Activated T-helper 2 cell treated with anti-CD3 and anti-CD28 coated beads, Interferon-gamma antibody, Interleukin-2, Interleukin-4, amounts not matched to agents 10 μg/mL and 5 μg/mL and 100 μg/mL, durations not matched to agents 14 hours and 24 hours and 36 hours (primary cell): ENCODE measurements around the gene TLK1. TPM values are rescaled to one million over a fixed set of nuclear protein-coding genes. Genes with fewer than 3 reads are reported as not detected.
A peak's percentile ranks its signal among the peaks of the same experiment; 100 is the strongest.

Source experiments
- DNase-seq: peaks from one replicate; pipeline ENCODE4 v3.0.0; 2021; ENCODE audit warnings: low spot score
- H3K27ac Mint-ChIP-seq: one replicate; pipeline ENCODE4 v1.8.0; 2021; ENCODE audit warnings: mixed read lengths
- H3K27me3 Mint-ChIP-seq: one replicate; pipeline ENCODE4 v1.8.0; 2021; ENCODE audit warnings: low read depth, mixed read lengths
- H3K36me3 Mint-ChIP-seq: one replicate; pipeline ENCODE4 v1.8.0; 2021; ENCODE audit warnings: low read depth, mixed read lengths
- H3K4me1 Mint-ChIP-seq: one replicate; pipeline ENCODE4 v1.8.0; 2021; ENCODE audit warnings: low read depth, mixed read lengths
- H3K4me3 Mint-ChIP-seq: one replicate; pipeline ENCODE4 v1.8.0; 2021; ENCODE audit warnings: low read depth, mild to moderate bottlenecking, moderate library complexity, mixed read lengths
- H3K9me3 Mint-ChIP-seq: one replicate; pipeline ENCODE4 v1.8.0; 2021; ENCODE audit warnings: mixed read lengths
- intact Hi-C: fragments of 100-400 bp; cut with micrococcal nuclease; formaldehyde crosslinking; loops from one replicate; pipeline ENCODE4 v1.15.1; 2023
- total RNA-seq: library from RNA; stranded (reverse); gene quantifications from 2 replicates; pipeline ENCODE4 v1.2.3, GENCODE V29; 2022

Gene TLK1
- total RNA-seq, 1 donor from 2014 or later, result 81.7 TPM

DNA sequence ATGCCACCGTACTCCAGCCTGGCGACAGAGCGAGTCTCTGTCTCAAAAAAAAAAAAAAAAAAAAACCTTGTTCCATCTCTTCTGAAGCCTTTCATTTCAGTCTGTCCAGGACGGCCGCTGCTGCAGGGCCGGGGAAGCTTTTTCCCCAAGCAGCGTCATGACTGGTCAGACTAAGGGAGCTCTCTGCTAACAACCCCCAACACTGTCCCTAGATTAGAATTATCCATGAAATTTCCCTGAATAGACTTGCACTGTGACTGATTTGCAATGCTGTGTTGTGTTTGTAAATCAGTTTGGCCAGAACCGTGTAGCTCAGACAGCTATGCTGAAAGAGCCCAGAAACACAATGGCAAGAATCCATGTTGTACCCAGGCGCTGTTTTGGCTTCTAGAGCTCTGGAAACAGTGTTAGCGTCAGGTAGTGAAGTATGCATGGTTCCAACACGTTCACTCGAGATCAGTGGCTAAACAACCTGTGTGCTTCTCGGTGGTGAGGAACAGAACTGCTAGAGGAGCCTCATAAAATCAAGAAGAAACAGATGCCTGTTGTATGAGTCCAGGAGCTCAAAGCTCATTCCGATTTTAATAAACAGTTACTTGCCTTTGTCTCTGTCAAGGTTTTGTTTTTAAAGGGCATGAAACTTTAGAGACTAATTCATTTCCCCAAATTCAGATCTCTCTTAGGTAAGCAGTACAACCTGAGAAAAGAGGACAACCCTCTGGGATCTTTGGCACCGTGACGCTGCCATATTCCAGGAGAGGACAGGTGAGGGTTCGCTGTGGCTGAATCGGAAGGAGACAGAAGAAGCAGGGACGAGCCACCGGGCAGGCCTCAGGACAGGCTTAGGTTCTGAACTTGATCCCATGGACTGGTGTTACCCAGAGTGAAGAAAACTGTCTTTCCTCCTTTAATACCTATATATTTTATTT lies 188.1 kb downstream of the TLK1 start:
- peak overlapping the region; percentile 60 for H3K4me3 Mint-ChIP-seq
- intact Hi-C loops, result loop anchor here (1.0 to 10.0 kb wide), 7 partner anchors 114 to 462 kb away; partner anchors contain the start of gene DCAF17
- DNase-seq, result no peak
- H3K27me3 Mint-ChIP-seq, result no peaks in the 10 kb centered on the region
- H3K9me3 Mint-ChIP-seq, result no peaks in the 10 kb centered on the region
- peaks cover 9% of the 10 kb centered on the region for H3K36me3 Mint-ChIP-seq
- H3K4me1 Mint-ChIP-seq, result peaks cover 10% of the 10 kb centered on the region
- H3K27ac Mint-ChIP-seq, result peak overlapping the region; percentile 52

GRCh38 chr2:170971071-170971470 lies 189.6 kb downstream of the TLK1 start:
- no peak overlapping the region for H3K27ac Mint-ChIP-seq
- H3K9me3 Mint-ChIP-seq, result no peaks in the 10 kb centered on the region
- no peak for DNase-seq
- H3K36me3 Mint-ChIP-seq, result peaks cover 22% of the 10 kb centered on the region
- intact Hi-C loops, result loop anchor here (5.0 to 10.0 kb wide), 2 partner anchors 171 to 274 kb away; no protein-coding TSS in a partner anchor
- H3K4me3 Mint-ChIP-seq, result no peak overlapping the region
- no peaks in the 10 kb centered on the region for H3K27me3 Mint-ChIP-seq
- peaks cover 10% of the 10 kb centered on the region for H3K4me1 Mint-ChIP-seq

DNA sequence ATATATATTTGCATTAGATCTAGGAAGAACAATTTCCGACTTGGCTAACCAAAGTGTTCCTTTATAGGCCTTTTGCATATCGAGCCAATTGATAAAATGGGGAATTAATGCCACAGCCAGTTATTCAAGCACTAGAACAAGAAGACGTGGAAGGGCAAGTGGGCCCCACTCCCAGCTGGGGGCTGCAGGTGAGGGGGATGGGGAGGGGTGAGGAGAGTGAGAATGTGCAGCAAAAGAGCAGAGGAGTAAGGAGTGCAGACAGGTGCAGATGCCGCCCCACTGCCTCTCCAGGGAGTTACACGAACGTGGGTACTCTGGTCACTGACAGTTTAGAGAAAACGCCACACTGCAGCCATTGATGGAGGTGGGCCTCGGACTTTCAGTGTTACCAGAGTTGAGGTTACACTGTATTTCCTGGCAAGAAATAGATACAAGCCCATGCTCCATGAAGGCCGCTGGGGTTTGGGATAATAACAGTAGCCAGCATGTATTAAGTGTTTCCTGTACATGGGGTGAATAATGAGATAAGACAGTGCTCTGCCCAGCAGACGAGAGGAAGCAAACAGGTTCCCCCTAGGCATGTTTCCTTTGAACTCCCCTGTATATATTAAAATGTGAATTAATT lies 190.7 kb downstream of the TLK1 start:
- peaks cover 33% of the 10 kb centered on the region for H3K36me3 Mint-ChIP-seq
- peaks cover 10% of the 10 kb centered on the region for H3K4me1 Mint-ChIP-seq
- H3K27me3 Mint-ChIP-seq, result no peaks in the 10 kb centered on the region
- intact Hi-C loops, result loop anchor here (5.0 to 10.0 kb wide), 2 partner anchors 172 to 275 kb away; no protein-coding TSS in a partner anchor
- DNase-seq, result no peak
- no peaks in the 10 kb centered on the region for H3K9me3 Mint-ChIP-seq
- H3K27ac Mint-ChIP-seq, result no peak overlapping the region
- H3K4me3 Mint-ChIP-seq, result no peak overlapping the region

DNA sequence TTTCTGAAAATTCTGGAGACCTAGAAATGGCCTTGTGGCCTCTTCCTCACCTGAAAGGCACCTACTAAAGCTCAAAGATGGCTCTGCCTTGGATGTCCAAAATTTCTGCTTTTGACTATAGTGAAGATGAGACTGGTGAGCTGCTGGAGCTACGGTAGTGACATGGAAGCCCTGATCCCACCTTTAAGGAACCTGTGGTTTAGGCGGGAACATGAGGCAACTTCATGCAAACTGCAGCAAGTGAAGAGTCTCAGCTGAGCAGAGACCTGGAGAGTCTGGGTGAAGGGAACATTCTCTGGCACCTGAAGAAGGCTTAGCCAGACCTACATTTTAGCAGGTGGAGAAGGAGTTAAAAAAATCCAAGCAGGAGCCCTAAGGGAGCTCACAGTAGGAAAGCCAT lies 191.7 kb downstream of the TLK1 start:
- Mint-ChIP-seq H3K27ac (no peak overlapping the region), H3K4me1 (peaks cover 5% of the 10 kb centered on the region), H3K9me3 (no peaks in the 10 kb centered on the region), H3K4me3 (no peak overlapping the region), H3K27me3 (no peaks in the 10 kb centered on the region), H3K36me3 (peaks cover 41% of the 10 kb centered on the region)
- intact Hi-C loops, result no loop called here
- DNase-seq, result no peak

- Mint-ChIP-seq H3K27ac (no peak overlapping the region), H3K27me3 (no peaks in the 10 kb centered on the region), H3K9me3 (no peaks in the 10 kb centered on the region), H3K36me3 (peaks cover 45% of the 10 kb centered on the region), H3K4me3 (no peak overlapping the region), H3K4me1 (peaks cover 5% of the 10 kb centered on the region)
- intact Hi-C loops, result no loop called here
- DNase-seq, result no peak
Measured at GRCh38 chr2:170968205-170969003, 192.3 kb downstream of the TLK1 start.

DNA sequence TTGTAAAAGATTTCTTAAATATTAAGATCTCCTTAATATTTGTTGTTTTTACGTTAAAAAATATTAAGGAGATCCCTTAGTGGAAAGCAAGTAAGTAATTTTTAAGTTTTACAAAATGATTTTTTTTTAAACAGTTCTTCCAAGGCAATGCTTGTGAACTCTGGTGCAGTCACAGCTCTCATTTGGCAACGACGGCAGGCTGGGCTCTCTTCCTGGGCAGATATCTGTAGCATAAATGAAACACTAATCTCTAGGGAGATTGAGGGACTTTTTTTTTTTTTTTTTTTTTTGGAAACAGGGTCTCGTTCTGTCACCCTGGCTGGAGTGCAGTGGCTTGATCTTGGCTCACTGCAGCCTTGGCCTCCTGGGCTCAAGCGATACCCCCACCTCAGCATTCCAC lies 193.1 kb downstream of the TLK1 start:
- H3K27ac Mint-ChIP-seq, result no peak overlapping the region
- H3K36me3 Mint-ChIP-seq, result peaks cover 51% of the 10 kb centered on the region
- no peak for DNase-seq
- H3K4me1 Mint-ChIP-seq, result no peaks in the 10 kb centered on the region
- no peak overlapping the region for H3K4me3 Mint-ChIP-seq
- no peaks in the 10 kb centered on the region for H3K9me3 Mint-ChIP-seq
- intact Hi-C loops, result no loop called here
- H3K27me3 Mint-ChIP-seq, result no peaks in the 10 kb centered on the region

DNA sequence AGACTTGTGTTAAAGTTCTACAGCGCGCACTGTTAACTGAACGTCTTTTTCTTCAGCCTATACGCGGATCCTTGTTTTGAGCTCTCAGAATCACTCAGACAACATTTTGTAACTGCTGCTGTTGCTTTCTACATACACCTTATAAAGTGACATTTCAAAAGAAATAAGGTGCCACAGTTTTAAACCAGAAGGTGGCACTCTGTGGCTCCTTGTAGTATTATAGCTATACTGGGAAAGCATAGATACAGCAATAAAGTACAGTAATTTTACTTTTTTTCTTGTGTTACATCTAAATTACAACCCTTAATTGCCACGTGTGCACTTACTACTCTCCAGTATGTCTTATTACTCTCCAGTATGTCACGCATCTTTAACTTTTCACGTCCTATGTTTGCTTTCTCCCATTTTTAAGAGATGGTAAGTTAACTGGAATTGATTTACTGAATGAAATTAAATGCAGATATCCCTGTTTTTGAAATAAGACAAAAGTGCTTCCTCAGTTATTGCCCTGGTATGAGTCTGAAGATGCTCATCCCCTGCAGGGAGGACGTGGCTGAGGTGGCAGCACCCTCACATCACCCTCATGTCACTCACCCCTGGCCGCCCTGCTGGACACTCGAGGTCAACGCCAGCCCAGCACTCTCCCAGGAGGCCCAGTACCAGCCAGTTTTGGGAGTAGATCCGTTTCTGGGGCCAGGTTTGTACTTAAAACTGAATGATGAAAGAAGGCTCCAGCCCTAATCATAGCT lies 193.9 kb downstream of the TLK1 start:
- Mint-ChIP-seq H3K4me3 (no peak overlapping the region), H3K9me3 (no peaks in the 10 kb centered on the region), H3K4me1 (no peaks in the 10 kb centered on the region), H3K27ac (no peak overlapping the region), H3K36me3 (peaks cover 58% of the 10 kb centered on the region), H3K27me3 (no peaks in the 10 kb centered on the region)
- DNase-seq, result no peak
- intact Hi-C loops, result no loop called here

GRCh38 chr2:170965446-170966225 lies 195.1 kb downstream of the TLK1 start:
- peaks cover 68% of the 10 kb centered on the region for H3K36me3 Mint-ChIP-seq
- H3K4me3 Mint-ChIP-seq, result no peak overlapping the region
- H3K27me3 Mint-ChIP-seq, result no peaks in the 10 kb centered on the region
- no peak for DNase-seq
- intact Hi-C loops, result no loop called here
- H3K27ac Mint-ChIP-seq, result no peak overlapping the region
- no peaks in the 10 kb centered on the region for H3K4me1 Mint-ChIP-seq
- no peaks in the 10 kb centered on the region for H3K9me3 Mint-ChIP-seq

- Mint-ChIP-seq H3K4me1 (no peaks in the 10 kb centered on the region), H3K9me3 (no peaks in the 10 kb centered on the region), H3K36me3 (peaks cover 78% of the 10 kb centered on the region), H3K27ac (no peak overlapping the region), H3K27me3 (no peaks in the 10 kb centered on the region), H3K4me3 (no peak overlapping the region)
- intact Hi-C loops, result no loop called here
- no peak for DNase-seq
Measured at GRCh38 chr2:170963386-170963785, 197.3 kb downstream of the TLK1 start.

DNA sequence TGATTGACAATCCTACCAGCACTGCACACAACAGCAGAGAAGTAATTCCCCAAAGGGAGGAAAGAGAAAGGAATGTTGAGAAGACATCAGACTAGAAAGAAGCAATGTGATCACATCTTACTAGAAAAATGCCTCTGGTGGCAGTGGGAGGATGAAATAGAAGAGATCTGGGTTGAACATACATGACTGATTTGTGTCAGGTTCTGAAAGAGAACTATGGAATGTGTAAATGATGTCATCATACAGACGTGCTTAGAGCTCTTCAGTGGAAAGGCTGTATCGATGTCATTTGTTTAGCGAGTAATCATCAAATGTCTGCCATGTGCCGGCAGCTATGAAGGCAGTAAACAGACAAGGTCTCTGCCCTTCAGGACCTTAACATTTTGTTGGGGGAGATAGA lies 206.8 kb downstream of the TLK1 start:
- Mint-ChIP-seq H3K4me1 (peaks cover 6% of the 10 kb centered on the region), H3K36me3 (peaks cover 79% of the 10 kb centered on the region), H3K9me3 (no peaks in the 10 kb centered on the region), H3K4me3 (no peak overlapping the region), H3K27ac (no peak overlapping the region), H3K27me3 (no peaks in the 10 kb centered on the region)
- no peak for DNase-seq
- intact Hi-C loops, result no loop called here

- H3K27me3 Mint-ChIP-seq, result no peaks in the 10 kb centered on the region
- no peak overlapping the region for H3K27ac Mint-ChIP-seq
- DNase-seq, result no peak
- H3K9me3 Mint-ChIP-seq, result no peaks in the 10 kb centered on the region
- H3K36me3 Mint-ChIP-seq, result peaks cover 65% of the 10 kb centered on the region
- H3K4me3 Mint-ChIP-seq, result no peak overlapping the region
- H3K4me1 Mint-ChIP-seq, result peaks cover 9% of the 10 kb centered on the region
- intact Hi-C loops, result no loop called here
Measured at GRCh38 chr2:170950221-170950761, 210.4 kb downstream of the TLK1 start.
